HG02610 (cell line): ENCODE data around the gene TNNT2.

Source experiments
- ATAC-seq: cut with Tn5 transposase; IDR thresholded peaks from one replicate; pipeline ENCODE4 v1.9.1; 2021; ENCODE audit warnings: mild to moderate bottlenecking, moderate library complexity; ENCODE audit not compliant: unreplicated experiment

TNNT2 gene

DNA sequence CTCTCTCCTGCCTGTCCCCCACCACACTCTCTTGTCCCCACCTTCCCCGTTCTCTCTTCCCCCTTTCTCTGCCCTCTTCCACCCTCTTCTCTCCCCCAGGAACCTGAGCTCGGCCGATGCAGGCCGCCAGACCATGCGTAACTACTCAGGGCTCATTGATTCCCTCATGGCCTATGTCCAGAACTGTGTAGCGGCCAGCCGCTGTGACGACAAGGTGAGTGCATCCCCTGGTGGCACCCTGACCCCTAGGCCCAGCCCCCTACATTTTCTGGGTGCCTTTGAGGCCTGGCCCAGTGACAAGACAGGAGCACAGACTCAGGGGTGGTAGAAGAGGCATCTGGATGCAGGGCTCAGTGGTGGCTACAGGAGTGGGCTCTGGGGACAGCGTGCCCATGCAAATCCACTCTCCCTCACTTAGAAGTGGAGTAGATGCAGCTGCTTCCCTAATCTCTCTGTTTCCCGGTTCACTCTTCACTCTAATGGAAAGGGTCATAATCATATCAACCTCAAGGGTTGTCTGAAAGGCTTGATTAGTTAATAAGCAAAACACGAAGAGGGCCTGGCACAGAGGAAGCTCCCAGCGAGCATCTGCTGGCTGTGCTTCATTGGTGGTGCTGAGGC is 57.2 kb downstream of the TNNT2 start:
- no peak for ATAC-seq

DNA sequence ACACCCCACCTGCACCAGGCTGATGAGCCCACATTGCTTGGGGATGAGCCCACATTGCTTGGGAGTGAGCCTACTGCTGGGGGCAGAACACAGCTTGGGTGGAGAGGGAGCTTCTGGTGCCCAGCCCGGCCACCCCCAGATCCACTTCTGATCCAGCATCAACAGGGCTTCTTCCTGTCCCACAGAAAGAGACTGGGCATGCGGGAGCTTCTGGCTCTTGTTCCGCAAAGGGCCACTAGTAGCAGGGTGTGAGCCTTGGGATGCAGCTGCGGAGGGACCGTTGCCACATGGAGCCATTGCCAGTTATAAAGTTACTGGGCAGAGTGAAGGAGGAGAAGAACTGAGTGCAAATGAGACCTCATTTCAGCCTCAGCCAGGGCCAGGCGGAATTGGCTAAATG is 57.8 kb downstream of the TNNT2 start:
- ATAC-seq, result no peak

DNA sequence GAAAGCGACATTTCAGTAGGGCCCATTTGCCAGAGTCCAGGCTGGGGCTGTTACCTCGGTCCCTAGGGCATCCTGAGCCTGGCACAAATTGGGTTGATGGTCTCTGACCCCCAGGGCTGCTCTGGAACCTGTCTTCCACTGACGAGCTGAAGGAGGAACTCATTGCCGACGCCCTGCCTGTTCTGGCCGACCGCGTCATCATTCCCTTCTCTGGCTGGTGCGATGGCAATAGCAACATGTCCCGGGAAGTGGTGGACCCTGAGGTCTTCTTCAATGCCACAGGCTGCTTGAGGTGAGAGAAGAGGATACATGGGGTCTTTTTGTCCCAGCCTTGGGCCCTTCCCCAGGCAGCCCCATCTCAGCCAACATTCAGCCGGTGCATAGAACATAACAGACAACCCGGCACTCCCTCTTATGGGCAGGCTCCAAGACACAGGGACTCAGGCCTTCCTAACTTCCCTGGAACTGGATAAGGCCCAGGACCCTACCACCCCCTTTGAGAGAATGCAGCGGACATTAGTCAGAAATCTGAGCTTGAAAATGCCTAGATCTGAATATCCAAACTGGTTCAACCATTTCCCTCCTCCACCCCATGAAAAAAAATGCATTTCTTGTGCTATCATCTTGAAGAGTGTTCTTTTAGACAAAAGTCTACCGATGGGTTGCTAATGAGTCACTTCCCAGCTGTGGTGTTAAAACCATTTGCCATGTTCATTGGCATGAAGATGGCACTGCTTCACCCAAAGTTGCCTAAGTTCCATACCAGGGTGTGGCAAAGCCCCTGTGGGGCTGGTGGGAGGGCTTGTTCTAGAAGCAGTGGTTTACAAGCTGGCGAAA is 58.8 kb downstream of the TNNT2 start:
- no peak for ATAC-seq

DNA sequence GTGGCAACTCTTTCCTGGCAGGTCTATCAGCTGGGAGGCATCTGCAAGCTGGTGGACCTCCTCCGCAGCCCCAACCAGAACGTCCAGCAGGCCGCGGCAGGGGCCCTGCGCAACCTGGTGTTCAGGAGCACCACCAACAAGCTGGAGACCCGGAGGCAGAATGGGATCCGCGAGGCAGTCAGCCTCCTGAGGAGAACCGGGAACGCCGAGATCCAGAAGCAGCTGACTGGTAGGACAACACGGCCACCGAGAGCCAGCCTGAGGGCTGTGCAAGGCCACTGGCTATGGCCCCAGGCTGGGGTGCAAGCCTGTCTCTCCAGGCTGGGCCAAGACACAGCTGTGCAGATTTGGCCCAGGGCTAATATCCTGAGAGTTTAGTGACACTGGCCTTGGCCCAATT is 59.9 kb downstream of the TNNT2 start:
- no peak for ATAC-seq

DNA sequence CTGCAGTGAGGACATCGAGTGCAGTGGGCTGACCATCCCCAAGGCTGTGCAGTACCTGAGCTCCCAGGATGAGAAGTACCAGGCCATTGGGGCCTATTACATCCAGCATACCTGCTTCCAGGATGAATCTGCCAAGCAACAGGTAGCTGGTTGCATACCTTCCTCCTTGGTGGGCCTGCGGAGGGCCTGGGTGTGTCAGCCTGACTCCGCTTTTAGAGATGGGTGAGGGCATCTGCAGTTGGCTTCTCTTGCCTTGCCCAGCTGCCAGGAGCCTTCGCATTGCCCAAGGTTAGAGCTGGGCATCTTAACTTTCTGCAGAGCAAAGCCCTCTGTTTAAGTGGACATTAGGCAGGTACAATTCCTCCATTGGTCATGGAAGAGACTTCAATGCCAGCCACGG is 60.9 kb downstream of the TNNT2 start:
- no peak for ATAC-seq

DNA sequence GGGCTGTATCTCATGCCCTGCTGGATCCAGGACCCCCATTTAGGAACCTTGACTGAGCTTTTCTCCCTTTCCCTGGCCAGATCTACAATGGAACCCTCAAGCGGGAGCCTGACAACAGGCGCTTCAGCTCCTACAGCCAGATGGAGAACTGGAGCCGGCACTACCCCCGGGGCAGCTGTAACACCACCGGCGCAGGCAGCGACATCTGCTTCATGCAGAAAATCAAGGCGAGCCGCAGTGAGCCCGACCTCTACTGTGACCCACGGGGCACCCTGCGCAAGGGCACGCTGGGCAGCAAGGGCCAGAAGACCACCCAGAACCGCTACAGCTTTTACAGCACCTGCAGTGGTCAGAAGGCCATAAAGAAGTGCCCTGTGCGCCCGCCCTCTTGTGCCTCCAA is 64.4 kb downstream of the TNNT2 start:
- no peak for ATAC-seq

DNA sequence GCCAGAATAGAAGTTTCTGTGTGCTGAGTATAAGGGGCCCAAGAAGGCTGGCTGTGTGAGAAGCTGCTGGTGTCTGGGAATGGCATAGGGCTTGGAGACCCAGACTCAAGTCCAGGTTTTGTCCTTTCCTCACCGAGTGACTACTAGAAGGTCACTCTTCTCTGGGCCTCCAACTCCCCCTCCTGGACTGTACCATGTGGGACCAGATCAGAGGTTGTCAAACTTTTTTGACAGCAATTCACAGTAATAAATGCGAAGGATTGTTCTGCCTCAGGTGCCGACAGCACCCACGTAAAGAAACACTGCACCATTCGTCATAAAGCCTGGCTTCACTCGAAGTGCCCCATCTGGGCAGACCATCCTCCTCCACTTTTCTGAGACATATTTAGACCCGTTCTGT is 65.2 kb downstream of the TNNT2 start:
- ATAC-seq, result no peak

DNA sequence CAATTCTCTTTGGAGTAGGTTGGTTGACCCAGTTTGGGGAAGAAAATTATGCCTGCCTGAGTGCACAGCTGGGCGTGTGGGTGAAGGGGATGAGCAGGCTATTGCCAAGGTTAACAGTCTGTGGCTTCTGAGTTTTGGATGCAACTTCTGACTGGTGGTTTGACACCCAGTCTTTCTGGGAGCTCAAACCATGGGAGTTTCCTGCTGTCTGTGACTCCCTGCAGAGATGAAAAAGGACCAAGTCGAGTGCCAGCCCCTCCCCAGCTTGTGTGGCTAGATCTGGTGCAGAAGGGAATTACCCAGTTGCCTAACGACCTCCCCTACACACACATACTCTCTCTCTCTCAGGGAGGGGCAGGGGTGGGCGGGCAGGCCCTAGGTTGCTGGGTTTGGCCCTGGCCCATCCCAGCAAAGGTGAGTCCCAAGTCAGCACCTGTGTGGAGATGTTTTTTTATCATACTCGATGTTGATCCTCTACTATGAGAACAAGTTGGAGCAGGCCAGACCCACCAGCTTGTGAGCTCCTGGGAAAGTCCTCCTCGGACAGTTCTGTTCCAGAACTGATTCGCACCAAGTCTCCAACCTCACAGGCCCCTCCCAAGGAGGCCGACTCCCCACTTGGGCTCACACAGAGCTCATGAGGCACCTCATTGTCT is 66.0 kb downstream of the TNNT2 start:
- ATAC-seq, result no peak

DNA sequence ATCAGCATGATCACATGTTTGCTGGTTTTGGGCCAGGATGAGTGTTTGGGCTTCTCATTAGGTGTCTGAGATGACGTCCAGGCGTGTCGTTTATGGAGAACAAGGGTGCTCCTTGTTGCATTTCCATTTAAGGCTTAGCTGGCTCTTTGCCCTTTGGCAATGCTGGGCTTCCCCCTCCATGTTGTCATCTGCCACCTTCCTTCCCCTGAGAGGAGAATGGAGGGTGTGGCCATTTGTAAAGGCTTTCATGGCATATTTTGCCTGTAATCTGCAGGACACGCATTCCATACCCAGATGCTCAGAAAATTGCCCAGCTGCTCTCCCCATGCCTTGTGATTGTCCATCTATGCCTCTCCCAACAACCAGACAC is 66.5 kb downstream of the TNNT2 start:
- no peak for ATAC-seq

DNA sequence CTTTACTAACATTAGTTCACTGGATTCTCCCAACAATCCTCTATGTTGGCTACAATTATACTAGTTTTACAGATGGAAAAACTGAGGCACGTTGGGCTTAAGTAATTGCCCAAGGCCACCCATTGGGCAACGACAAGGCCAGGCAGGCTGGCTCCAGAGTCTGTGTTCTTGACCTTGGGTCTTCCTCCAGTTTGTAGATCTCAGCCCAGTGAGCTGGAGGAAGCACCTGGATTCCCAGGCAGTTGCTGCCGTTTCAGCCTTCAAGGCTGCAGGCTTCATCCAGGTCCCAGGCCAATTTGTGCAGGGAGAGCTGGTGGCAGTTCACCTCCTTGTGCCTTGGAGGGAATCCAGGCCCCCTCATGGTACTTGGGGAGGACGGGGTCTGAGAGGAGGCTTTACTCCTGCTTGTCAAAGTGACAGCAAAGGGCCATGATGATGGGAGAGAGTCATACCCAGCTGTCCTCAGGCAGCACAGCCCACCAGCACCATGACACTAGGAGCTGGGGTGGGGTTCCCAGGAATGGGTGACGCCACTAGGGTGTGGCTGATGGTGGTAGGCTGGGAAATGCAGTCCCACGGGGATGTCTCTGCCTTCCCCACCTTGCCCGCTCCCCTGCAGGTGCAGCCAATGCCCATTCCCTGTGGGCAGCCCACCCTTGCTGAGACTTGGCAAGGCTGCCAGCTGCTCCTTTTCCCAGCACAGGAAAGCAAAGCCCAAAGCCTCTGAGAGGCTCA is 67.1 kb downstream of the TNNT2 start:
- ATAC-seq, result no peak

DNA sequence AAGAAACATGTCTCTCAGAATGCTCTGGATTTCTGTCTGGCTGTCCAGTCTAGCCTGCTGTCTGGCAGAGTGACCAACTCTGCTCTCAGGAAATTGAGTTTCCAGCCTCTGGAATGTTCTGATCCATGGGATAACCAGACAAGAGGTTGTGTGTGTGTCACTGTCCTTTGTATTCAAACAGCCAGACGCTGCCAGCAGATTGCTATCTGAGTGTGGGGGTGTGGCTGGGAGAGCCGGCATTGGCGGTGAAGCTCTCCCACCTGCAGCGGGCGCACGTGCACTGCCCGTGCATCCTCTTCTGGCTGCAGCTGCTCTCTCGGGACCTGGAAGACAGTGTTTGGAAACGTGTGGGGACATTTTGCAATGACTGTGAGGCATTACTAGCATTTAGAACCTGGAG is 68.1 kb downstream of the TNNT2 start:
- ATAC-seq, result no peak
